GM08714 (cell line): ENCODE data around the gene LRRC7.

ENCODE experiments used
- H3K4me3 ChIP-seq: fragments of 200-500 bp; sonication (Bioruptor generic); 2 replicates; pipeline ENCODE4 v1.5.1; 2014; ENCODE audit warnings: mild to moderate bottlenecking, low read length, inconsistent platforms
- ZNF274 ChIP-seq: IDR thresholded peaks from 2 replicates; pipeline ENCODE4 v1.6.1; 2012; ENCODE audit warnings: mild to moderate bottlenecking, low read depth, low read length

The LRRC7 gene

DNA sequence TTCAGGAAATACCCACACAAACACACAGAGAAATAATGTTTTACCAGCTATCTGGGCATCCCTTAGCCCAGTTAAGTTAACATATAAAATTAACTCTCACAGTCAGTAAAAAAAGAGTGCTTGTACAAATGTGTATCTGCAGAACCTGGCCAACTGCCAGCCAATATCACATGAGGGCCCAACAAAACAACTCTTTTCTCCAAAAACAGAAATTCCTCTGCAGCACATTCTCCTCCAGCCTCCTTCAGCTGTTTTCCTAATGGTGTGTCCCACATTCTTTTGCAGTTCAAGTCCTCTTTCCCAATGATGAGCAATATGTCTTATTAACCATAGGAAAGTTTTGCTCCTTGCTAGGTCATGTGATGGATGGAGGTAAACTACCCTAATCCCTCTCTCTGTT lies 75.5 kb downstream of the LRRC7 start:
- no peak for TF ChIP-seq ZNF274
- no peak overlapping the region for H3K4me3 ChIP-seq

GRCh38 chr1:69645477-69645876 lies 77.8 kb downstream of the LRRC7 start:
- no peak overlapping the region for H3K4me3 ChIP-seq
- no peak for TF ChIP-seq ZNF274

- no peak for TF ChIP-seq ZNF274
- no peak overlapping the region for H3K4me3 ChIP-seq
Measured at GRCh38 chr1:69648486-69648885, 80.8 kb downstream of the LRRC7 start.

DNA sequence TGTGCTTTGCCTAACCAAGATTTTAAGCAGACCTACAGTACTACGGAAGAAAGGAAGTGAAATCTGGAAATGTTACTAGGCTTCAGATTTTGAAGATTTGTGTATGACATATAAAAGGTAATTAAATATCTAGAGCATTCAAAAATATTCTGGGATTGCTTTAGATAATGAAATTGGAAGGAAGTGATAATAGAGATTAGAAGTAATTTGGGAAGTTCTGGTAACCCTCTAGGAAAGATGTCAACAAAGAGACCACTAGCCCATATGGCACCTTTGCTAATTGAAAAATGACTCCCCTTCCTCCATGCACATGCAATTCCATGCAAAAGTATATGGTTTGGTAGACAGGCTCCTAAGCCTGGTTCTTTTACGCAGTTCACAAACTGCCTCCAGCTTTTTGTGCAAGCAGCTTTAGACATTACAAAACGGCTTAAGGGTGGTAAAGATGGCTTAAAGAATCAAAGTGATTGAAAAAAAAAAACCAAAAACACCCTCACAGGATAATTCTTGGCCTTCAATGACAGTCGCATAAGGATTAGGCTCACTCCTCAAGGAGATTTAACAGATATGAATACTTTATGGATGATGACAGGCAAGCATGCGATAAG lies 81.8 kb downstream of the LRRC7 start:
- TF ChIP-seq ZNF274 = no peak
- H3K4me3 ChIP-seq = no peak overlapping the region

- TF ChIP-seq ZNF274 = no peak
- no peak overlapping the region for H3K4me3 ChIP-seq
Measured at GRCh38 chr1:69650779-69651178, 83.1 kb downstream of the LRRC7 start.

- H3K4me3 ChIP-seq = no peak overlapping the region
- TF ChIP-seq ZNF274 = no peak
Measured at GRCh38 chr1:69651656-69652055, 83.9 kb downstream of the LRRC7 start.

GRCh38 chr1:69657971-69658370 lies 90.2 kb downstream of the LRRC7 start:
- TF ChIP-seq ZNF274 = no peak
- no peak overlapping the region for H3K4me3 ChIP-seq

DNA sequence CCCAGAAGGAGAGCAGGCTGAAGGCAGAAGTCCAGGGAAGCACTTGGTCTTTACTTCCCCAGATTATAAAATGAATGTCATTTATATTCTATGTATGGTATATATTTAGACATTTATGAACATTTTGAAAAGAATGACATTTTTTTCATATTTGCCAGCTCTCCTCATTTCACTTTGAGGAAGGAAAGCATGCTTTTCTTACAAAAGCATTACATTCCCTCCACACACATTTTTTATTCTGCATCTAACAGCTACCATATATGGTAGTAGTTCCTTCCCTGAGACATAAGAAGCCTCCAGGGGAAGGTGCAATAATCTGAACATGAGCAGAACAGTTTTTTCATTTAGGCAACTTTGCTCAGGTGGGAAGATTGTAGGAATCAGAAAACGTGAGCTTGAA lies 94.0 kb downstream of the LRRC7 start:
- no peak overlapping the region for H3K4me3 ChIP-seq
- no peak for TF ChIP-seq ZNF274

DNA sequence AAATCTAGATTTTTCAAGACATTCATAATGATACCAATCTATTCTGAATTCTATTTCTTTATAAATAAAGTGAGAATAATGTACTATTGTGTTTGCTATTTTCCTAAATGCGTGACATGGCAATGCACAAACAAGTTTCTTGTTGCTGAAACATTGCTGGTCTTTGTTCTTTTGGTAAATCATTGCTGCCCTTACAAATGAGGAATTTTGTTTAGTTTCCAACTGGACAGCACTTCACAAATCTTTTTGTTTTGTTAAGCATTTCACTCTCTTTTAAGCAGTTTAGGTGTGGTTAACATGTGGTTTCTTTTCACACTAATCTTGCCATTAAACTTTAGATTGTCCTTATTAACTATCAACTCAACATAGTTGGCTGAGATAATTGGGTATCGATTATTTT lies 94.6 kb downstream of the LRRC7 start:
- TF ChIP-seq ZNF274 = no peak
- no peak overlapping the region for H3K4me3 ChIP-seq

- TF ChIP-seq ZNF274 = no peak
- no peak overlapping the region for H3K4me3 ChIP-seq
Measured at GRCh38 chr1:69671363-69672010, 103.8 kb downstream of the LRRC7 start.

GRCh38 chr1:69673321-69673720 lies 105.6 kb downstream of the LRRC7 start:
- no peak for TF ChIP-seq ZNF274
- H3K4me3 ChIP-seq = no peak overlapping the region

- TF ChIP-seq ZNF274 = no peak
- H3K4me3 ChIP-seq = no peak overlapping the region
Measured at GRCh38 chr1:69679965-69680364, 112.2 kb downstream of the LRRC7 start.

DNA sequence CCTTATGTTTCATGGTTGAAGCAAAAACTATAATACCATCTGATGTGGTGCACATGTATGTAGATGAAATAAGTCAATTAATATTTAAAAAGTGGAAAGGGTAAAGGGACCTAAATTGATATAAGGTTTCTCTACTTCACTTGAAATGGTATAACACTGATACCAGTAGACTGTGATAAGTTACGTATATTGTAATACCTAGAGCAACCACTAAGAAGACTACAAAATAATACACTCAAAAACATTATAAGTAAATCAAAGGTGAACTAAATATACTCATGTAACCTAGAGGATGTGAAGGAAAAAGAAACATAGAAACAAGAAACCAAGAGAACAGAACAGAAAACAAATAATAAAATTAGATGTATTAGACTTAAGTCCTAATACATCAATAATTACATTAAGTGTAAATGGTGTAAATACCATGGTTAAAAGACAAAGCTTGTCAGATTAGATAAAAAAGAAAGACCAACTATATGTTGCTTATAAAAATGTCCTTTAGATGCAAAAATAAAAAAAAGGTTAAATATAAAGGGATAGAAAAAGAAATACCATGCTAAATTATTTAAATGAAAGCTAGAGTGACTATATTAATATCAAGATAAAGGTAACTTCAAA lies 118.8 kb downstream of the LRRC7 start:
- TF ChIP-seq ZNF274 = no peak
- no peak overlapping the region for H3K4me3 ChIP-seq

DNA sequence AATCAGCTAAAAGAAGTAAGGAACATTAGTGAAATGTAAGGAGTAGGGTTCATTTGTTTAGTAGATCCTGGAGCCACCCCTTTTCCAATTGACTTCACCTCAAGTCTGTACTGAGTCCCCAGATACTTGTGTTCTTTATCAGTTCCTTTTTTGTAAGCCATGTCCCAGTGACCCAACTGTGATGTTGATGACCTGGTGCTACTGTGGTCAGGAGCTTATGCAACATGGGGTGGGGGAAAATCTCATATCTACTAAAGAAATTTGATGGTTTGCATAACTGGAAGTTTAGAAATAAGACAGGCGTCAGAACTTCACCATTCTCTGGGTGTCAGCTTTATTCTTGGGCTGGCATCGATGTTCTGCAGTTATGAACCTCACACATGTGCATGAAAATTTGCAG lies 120.5 kb downstream of the LRRC7 start:
- H3K4me3 ChIP-seq = no peak overlapping the region

DNA sequence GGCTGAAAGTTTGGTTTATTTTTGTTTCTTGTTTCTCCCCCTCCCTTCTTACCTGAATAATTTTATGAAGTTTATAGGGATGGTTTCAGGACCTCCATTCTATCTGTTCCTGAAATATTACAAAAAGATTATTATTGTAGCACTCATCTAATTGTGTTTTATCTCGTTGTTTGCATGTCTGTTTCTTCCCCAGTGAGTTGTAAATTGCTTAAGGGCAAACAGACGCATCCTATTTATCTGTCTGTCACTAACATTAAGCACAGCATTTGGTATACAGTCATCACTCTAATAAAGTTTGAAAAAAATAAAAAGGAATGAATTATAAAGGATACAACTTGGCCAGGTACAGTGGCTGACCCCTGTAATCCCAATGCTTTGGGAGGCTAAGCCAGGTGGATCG lies 123.5 kb downstream of the LRRC7 start:
- TF ChIP-seq ZNF274 = no peak
- H3K4me3 ChIP-seq = no peak overlapping the region

More for the DNA sequence above, 120.5 kb downstream of the LRRC7 start:
- no peak for TF ChIP-seq ZNF274
